GM19463 (cell line): ENCODE data around the gene ANKRD37.

Experiments used
- ATAC-seq: cut with Tn5 transposase; IDR thresholded peaks from one replicate; pipeline ENCODE4 v1.9.1; 2021; ENCODE audit warnings: mild to moderate bottlenecking, moderate library complexity; ENCODE audit not compliant: unreplicated experiment

Gene ANKRD37, protein sequence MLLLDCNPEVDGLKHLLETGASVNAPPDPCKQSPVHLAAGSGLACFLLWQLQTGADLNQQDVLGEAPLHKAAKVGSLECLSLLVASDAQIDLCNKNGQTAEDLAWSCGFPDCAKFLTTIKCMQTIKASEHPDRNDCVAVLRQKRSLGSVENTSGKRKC

DNA sequence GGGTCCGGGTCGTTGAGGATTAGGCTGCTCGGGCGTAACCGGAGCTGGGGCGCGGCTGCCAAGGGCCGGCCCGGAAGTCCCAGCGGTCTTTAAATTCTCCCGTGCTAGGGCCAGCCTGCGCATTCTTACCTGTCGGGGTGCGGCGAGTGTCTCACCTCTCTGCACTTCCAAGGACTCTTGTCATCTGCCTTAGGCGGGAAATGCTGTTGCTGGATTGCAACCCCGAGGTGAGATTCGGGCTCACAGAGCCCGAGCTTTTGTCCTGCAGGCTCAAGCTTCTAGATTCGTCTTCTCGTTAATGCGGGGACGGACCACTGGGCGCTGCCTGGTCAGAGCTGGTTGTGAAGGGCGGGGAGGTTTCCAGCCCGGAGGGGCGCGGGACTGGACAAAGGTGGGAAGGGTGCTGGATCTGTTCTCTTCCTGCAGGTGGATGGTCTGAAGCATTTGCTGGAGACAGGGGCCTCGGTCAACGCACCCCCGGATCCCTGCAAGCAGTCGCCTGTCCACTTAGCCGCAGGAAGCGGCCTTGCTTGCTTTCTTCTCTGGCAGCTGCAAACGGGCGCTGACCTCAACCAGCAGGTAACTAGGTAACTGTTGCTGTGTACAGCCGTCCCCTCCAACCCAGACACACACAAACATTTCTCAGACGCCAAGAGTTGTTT is at the start of gene ANKRD37:
ANKRD37 (plus strand) TSS at position 118 of the 662 bp plus-strand sequence; CDS start at position 201, 83 bp downstream.
- no peak for ATAC-seq

DNA sequence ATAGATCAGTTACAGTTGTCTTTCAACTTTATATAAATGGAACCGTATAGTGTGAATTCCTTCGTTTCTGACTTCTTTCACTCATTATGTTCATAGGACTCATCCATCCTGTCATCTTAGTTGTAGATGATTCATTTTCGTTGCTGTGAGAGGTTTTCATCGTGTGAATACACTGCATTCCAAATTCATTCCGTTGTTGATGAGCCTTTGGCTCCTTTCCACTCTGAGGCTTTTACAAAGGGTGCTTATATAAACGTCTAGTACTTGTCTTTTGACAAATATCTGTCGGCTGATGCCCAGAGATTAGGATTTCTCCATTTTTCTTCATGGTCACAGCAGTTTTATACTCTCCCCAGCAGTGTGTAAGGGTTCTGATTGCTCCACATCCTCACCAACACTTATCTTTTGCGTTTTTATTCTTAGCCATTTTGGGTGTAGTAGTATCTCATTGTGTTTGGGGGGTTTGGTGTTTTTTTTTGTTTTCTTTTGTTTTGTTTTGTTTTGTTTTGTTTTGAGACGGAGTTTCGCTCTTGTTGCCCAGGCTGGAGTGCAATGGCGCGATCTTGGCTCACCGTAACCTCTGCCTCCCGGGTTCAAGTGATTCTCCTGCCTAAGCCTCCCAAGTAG is 49.6 kb upstream of the ANKRD37 start:
- ATAC-seq = no peak

DNA sequence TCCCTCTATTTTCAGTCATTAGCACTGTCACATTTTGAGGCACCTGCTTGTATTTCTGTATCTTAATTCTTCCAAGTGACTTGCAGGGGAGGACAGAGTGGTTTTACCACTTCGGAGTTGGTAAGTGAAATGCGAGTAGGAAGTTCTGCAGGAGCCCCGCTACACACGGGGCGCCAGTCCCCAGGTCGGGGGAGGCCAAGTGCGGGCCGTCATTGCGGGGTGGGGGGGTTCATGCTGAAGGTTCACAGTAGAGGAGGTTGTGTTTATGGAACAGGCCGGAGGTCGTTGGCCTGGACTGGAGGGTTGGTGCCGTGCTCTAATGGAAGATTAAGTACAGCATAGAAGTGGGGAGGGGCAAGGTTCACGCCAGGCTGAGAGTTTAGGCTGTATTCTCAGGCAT is 45.0 kb upstream of the ANKRD37 start:
- no peak for ATAC-seq

DNA sequence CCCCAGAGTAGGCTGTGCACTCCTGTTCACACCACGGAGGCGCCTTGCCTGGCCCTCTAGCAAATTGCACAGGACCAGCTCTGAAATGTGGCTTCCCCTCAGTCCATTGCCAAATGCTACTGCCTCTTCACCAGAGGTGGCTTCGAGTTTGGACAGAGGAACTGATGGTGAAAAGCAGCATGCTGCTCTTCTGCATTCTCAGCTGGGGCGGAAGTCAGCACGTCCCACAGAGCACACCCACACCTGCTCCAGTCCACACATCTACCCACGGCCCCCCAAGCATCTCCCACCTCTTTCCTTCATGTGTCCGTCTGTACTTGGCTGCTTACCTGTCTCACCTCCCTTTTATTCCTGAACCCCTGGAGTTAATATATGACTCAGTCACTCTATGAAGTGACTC is 44.4 kb upstream of the ANKRD37 start:
- ATAC-seq = no peak

DNA sequence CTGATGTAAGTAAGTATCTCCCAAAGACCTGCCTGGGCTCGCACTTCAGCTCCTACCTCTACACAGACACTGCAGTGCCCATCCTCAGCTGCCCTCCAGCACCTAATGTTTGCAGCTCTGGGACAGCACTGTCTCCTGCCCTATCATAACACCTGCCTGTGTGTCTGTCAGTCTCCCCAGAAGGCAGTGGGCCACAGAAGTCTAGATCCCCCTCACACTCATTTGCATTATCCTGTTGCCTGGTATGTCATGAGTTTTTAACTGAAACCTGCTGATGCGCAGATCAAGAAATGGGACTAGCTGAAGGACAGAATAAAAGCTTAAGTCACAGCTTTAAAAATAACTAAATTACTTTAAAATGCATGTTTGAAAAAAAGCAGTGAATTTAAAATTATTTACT is 43.9 kb upstream of the ANKRD37 start:
- ATAC-seq = no peak

DNA sequence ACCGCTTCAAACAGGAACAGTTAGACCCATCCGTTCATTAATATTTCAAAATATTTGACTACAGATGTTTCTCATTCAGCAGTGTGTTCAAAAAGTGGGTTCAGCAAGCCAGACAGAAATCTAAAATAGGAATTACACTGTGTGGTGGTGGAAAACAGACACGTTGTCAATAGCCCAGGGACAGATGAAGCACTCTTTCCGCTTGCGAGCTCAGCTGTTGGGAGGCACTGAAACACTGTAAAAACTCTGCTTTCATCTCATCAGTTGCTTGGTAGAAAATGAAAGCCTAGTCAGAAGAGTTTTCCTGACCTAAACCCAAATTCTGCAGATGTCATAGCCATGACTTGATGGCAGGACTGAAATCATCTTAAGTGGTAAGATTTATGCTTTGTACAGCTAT is 39.4 kb upstream of the ANKRD37 start:
- ATAC-seq = no peak

DNA sequence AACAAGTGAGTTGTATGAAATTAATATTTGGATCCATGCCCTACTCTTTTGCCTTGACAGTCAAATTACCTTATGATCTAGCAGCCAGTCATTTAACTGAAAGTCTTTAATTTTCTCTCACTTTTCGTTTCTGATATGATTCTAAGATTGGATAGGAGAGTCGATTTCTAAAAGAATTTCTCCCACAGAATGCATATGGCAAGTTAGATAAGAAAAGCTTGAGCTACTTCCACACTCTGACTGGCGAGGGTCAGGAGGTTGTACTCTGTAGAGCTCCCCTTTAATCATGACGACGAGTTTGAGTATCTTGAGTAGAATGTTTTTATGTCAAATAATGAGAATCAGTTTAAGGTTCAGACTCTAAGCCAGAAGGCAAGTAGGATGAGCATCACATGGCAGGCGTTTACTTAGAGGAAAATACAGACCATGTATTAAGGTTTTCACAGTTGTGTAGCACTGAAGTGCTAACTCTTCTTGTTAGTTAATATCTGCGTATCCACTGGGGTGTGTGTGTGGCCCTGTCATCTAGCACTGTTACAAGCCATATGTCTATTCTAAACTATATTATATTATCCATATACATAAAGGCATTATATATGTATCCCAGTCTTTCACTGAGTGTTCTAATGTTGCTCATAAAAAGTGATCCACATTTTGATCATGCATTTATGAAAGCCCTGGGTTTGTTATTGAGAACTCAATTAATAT is 38.8 kb upstream of the ANKRD37 start:
- no peak for ATAC-seq

DNA sequence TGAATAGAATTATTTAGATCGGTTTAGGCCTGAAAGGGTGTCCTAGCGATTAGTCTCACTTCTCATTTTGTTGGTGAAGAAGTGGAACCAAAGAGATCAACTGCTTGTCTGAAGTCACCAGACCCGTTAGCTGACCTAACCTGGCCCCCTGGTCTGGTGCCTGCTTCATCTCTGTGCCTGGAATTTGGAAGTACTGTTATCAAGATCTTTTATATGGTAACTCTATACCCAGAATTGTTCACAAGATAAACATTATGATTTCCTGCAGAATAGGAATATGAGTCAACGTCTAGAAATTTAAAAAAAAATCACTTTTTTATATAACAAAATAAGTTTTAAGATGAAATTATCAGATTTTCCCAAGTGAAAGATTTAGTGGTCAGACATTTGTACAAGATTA is 38.1 kb upstream of the ANKRD37 start:
- no peak for ATAC-seq

DNA sequence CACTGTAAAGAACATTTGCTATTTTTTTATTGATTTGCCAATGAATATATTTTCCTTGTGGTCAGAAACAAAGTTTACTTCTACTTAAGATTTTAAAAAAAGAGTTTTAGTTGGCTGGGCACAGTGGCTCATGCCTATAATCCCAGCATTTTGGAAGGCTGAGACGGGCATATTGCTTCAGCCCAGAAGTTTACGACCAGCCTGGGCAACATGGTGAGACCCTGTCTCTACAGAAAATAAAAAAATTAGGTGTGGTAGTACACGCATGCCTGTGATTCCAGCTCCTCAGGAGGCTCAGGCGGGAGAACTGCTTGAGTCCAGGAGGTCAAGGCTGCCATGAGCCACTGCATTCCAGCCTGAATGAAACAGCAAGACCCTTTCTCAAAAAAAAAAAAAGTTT is 37.7 kb upstream of the ANKRD37 start:
- no peak for ATAC-seq

DNA sequence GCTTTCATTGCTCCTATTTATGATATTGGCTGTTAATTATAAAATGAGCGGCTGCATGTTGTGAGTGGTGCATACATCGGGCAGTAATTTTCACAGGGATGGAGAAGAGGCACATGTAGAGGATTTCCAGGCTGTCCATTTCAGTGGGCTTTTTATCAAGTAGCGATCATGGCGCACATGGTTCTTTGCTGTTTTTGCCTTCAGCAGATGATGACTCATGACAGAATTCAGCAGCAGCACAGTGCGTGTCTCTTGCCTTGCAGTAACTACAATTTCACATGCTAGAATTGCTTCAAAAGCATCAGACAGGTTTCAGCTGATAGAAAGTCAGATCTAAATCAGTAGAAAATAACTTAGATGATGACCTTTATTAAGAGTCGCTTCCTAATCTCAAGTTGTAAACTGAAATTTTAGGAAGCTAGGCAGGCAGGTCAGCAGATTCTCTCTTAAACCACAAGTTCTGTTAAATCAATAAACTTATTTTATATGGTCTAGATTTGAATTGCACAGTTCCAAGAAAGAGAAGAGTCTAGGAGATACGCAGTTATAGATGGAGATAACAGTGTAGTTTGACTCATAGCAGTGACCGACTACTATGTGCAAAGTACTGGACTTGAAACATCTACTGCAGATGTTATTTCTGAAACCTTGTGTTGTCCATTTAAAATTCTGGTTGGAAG is 36.7 kb upstream of the ANKRD37 start:
- ATAC-seq = no peak

DNA sequence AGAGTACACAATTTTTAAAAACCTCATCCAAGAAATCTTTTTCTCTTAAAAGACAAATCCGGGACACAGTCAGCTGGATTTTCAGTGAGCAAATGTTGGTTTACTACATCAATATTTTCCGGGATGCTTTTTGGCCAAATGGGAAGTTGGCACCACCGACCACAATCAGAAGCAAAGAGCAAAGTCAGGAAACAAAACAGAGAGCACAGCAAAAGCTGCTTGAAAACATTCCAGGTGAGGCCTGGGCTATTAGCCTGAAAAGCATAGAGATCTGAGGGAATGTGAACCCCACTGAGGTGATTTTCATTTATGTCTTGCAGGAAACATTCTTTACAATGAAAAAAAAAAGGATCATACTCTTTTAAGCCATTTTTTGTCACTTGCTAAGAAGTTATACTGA is 34.8 kb upstream of the ANKRD37 start:
- ATAC-seq = no peak

DNA sequence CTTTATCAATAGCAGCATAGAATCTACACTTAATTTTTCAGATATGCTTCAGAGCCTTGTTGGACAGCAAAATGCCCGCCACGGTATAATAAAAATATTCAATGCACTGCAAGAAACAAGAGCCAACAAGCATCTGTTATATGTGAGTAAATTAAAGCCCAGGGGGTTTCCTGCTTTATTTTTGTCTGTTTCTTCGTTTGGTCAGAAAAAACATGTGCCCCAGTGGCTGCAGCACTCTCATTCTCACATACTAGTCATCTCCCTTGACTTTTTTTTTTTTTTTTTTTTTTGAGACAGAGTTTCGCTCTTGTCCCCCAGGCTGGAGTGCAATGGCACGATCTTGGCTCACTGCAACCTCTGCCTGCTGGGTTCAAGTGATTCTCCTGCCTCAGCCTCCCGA is 34.1 kb upstream of the ANKRD37 start:
- peak; percentile 65 for ATAC-seq

DNA sequence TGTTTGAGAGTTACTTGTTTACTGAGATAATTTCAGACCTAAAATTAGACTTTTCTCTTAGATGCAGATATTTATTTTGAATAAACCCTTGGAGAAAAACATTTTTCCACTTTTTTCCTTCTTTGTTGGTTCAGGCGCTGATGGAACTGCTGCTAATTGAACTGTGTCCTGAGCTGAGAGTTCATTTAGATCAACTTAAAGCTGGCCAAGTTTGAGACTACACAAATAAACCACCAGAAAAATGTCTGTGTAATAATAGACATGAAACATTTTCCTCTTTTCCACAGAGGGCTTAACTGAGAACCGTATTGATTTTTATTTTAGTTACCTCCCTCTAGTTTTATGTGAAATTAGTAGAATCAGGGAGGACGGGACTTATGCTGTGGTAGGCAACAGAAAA is 33.4 kb upstream of the ANKRD37 start:
- no peak for ATAC-seq

DNA sequence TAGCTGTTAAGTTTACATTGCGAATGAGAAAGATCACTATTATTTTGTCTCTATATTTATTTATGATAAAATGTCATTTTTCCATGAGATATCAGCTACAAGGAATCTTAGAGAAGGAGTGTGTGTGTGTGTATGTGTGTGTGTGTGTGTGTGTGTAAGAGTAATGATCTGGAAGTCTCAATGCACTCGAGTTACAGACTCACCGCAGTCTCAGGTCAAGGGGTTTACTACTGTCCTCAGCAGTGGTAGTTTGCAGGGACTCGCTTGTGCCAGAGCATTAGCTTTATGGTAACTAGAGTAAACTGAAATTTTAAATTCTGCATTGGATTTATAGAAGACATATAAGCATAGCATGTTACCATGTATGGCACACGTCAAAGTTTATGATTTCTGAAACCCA is 31.8 kb upstream of the ANKRD37 start:
- ATAC-seq = no peak

DNA sequence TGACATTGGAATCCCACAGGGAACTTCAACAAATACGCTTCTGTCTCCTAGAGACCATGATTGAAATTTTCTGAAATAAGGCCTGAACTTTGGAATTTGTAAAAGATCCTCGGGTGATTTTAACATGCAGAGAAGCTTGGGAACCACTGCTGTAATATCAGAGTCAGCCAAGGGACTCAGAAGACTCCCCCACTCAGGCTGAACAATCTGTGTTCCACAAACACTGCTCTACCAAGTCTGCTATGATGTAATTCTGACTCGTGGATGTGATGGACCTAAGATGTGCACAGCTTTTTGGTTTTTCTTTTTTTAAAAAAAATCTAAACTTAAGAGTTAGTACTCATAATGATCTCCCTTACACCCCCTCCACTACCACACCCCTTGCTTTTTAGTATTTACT is 26.9 kb upstream of the ANKRD37 start:
- no peak for ATAC-seq

DNA sequence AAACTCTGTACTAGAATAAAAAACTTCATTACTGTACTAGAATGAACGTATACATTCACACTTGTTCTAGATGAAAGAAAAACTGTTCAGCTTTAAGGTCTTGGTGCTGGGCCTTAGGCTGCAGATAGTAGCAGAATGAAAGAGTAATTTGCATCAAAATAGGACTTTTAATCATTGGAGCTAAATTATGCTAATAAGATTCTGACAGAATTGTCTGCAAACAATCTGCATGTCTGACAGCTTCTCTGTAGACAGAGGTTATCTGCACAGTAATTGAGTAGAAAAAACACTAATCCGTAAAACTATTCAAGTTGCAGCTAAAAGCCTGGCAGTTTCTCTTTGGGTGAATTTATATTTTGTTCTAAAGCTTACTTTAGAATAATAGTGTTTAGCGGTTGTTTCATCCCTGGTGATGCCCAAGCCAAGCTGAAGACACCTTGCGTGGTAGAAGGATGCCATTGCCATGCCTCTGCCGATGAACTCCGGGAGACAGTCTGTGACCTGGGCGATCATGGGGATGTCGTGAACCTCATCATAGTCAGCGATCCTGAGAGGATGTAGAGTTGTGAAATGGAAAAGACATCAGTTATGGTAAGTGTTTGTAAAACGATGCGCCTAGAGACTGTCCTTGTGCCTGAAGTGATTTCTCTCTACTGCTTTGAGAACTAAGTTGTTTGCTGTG is 26.2 kb upstream of the ANKRD37 start:
- ATAC-seq = no peak

DNA sequence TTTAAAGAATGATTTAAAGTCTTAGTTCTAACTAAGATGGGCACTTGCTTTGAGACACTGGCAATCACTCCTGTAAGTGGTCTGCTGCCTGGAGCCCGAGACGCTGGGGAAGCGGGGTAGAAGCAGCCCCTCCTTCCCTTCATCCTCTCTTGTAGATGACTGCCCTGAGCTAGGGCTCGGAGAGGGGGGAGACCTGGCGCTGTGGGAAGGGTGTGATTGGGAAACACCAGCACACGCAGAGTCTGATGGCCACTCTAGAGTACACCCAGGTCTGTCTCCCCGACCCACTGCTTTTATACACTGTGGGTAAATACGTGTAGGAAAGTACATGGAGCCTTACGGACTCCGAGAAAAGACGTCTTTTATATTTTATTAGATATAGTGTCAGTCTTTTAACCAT is 24.9 kb upstream of the ANKRD37 start:
- no peak for ATAC-seq

DNA sequence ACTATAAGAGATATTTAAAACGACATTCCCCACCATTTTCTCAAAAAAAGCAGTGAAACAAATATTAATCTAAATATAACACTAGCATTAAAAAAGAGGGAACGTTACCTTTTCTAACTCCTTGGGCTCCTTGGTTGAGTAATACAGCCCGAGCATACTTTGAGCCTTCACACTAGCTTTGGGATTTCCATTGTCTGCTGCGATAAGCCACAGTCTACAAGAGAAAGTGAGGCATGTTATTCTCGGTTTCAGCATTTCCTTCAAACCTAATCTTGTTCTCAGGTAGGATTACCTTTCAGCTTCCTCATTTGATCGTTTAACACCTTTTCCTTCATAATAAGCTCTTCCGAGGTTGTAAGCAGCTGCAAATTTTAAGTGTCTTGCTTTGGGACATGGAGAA is 22.6 kb upstream of the ANKRD37 start:
- ATAC-seq = no peak

DNA sequence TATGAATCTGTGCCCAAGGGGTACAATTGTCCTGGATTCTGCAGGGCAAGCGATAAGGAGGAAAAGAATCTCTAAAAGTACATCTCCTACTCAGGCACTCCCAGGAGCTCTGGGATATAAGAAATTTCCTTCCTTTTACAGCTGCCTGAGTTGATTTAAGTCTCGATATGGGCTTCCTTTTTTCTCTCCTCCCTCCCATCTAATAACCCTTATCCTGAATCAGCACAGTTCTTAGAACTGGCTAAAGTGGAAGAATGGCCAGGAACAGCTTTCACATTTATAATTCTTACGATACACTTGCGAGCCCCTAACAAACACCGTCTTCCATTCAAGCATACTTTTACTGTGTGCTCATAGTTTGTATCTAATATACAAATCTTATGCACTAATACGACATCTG is 22.1 kb upstream of the ANKRD37 start:
- ATAC-seq = no peak

DNA sequence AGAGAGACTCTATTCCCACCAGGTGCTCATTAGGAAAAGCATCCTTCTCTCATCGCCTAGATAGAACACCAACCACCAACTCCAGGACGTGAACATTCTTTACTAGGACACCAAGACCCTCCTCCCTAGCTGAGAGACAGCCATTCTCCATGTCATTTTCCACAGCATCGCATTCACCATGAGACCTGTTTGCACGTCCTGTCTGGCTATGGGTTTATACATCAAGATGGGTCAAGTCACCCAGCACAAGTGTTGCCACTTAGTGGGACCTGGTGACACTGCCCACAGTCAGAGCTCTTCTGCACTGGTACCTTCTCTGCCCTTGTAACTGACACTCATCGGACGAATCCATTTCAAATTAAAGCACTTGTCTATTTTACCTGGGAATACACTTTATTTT is 18.4 kb upstream of the ANKRD37 start:
- ATAC-seq = no peak
